OCI-LY3 (cell line): ENCODE data around the gene TRIM13.
"Not testable (repeated sequence)": the region's sequence is repeated elsewhere in the genome, so short reads cannot be mapped to it uniquely, and the experiment has no call there.

ENCODE experiments used
- CTCF ChIP-seq: fragments of 200-600, 300-600 bp; sonication (generic); IDR thresholded peaks from 2 replicates; pipeline ENCODE4 v1.5.1; 2014; ENCODE audit warnings: antibody characterized with exemption, low read length, low read depth
- EZH2phosphoT487 ChIP-seq: fragments of 200-600 bp; shearing (Covaris generic); IDR thresholded peaks from 2 replicates; pipeline ENCODE4 v1.6.1; 2018; ENCODE audit warnings: antibody characterized with exemption, mixed run types, low read depth

DNA sequence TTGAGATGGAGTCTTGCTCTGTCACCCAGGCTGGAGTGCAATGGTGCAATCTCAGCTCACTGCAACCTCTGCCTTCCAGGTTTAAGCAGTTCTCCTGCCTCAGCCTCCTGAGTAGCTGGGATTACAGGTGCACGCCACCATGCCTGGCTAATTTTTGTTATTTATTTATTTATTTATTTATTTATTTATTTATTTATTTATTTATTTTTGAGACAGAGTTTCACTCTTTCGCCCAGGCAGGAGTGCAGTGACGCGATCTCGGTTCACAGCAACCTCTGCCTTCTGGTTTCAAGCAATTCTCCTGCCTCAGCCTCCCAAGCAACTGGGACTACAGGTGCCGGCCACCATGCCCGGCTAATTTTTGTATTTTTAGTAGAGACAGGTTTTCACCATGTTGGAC, 65.5 kb downstream of the TRIM13 start:
- not testable (repeated sequence) for TF ChIP-seq CTCF, EZH2phosphoT487
